ENCODE results near the gene DIP2C. TPM values are rescaled to one million over a fixed set of nuclear protein-coding genes. Genes with fewer than 3 reads are reported as not detected.

Gene DIP2C
- polyA plus RNA-seq, 3 donors: 0.11 TPM; not detected in 2

GRCh38 chr10:661597-662222, 27.8 kb downstream of the DIP2C start:
- no peaks in the 10 kb centered on the region for H3K27me3 ChIP-seq (ENCODE audit: control insufficient read depth in 2 of 2, insufficient read depth in 2 of 2, low read length in 2 of 2)
- H3K27ac Mint-ChIP-seq: no peak overlapping the region
- no peak overlapping the region for H3K4me2 ChIP-seq (replicated peaks; ENCODE audit: extremely low read depth, low read length, poor library complexity, severe bottlenecking)
- no peak overlapping the region for H3K27ac ChIP-seq (ENCODE audit: low read depth in 1 of 2, low read length in 2 of 2)
- no peak overlapping the region for H3K9ac ChIP-seq (ENCODE audit: insufficient read depth, low read length, poor library complexity, severe bottlenecking)
- H3K9me3 Mint-ChIP-seq: peaks cover 0 to 2% (median 0%) of the 10 kb centered on the region in 7 donors
- H3K36me3 Mint-ChIP-seq: no peaks in the 10 kb centered on the region
- no peak for TF ChIP-seq CTCF (IDR thresholded peaks at IDR 0.05)
- peaks cover 9 to 11% (median 10%) of the 10 kb centered on the region in 3 donors for H3K27me3 Mint-ChIP-seq (ENCODE audit: low read depth in 3 of 3)
- no peak overlapping the region for H3K4me3 ChIP-seq (replicated peaks in 1 of 3; ENCODE audit: low read depth in 2 of 3, low read length in 3 of 3)
- no peaks in the 10 kb centered on the region for H3K4me1 ChIP-seq (ENCODE audit: control insufficient read depth in 1 of 2, insufficient read depth in 2 of 2, low read length in 2 of 2)
- H3K9me3 ChIP-seq (replicated peaks in 1 of 2; ENCODE audit: control insufficient read depth in 1 of 2, insufficient read depth in 1 of 2, low read length in 2 of 2): no peaks in the 10 kb centered on the region
- H3K36me3 ChIP-seq (replicated peaks in 1 of 2; ENCODE audit: control insufficient read depth in 1 of 2, insufficient read depth in 2 of 2, low read length in 2 of 2): no peaks in the 10 kb centered on the region
- no peak overlapping the region for H3K4me3 Mint-ChIP-seq
- intact Hi-C loops (cut with micrococcal nuclease): no loop called here
- H2AFZ ChIP-seq (ENCODE audit: insufficient read depth, low read depth, low read length, poor library complexity, severe bottlenecking): no peak overlapping the region
- H4K20me1 ChIP-seq (ENCODE audit: insufficient read depth, low read length): no peaks in the 10 kb centered on the region
- no peaks in the 10 kb centered on the region for H3K4me1 Mint-ChIP-seq
- DNase-seq: no peak
- H3K79me2 ChIP-seq (ENCODE audit: insufficient read depth, low read length): no peaks in the 10 kb centered on the region
- 92% methylated on average over 15 of the region's 16 CpGs for WGBS (ENCODE audit: insufficient coverage)

GRCh38 chr10:660970-661596, 28.4 kb downstream of the DIP2C start:
- no peak for TF ChIP-seq CTCF (IDR thresholded peaks at IDR 0.05)
- WGBS (ENCODE audit: insufficient coverage): 93% methylated on average over 14 of the region's 14 CpGs
- H3K27ac Mint-ChIP-seq: no peak overlapping the region

More at GRCh38 chr10:660970-661596, 28.4 kb downstream of the DIP2C start:
- Histone ChIP-seq H4K20me1 (ENCODE audit: insufficient read depth, low read length) (no peaks in the 10 kb centered on the region), H3K4me3 (replicated peaks in 1 of 3; ENCODE audit: low read depth in 2 of 3, low read length in 3 of 3) (no peak overlapping the region), H2AFZ (ENCODE audit: insufficient read depth, low read depth, low read length, poor library complexity, severe bottlenecking) (no peak overlapping the region), H3K4me2 (replicated peaks; ENCODE audit: extremely low read depth, low read length, poor library complexity, severe bottlenecking) (no peak overlapping the region), H3K79me2 (ENCODE audit: insufficient read depth, low read length) (no peaks in the 10 kb centered on the region), H3K4me1 (ENCODE audit: control insufficient read depth in 1 of 2, insufficient read depth in 2 of 2, low read length in 2 of 2) (no peaks in the 10 kb centered on the region), H3K27ac (ENCODE audit: low read depth in 1 of 2, low read length in 2 of 2) (no peak overlapping the region), H3K9me3 (replicated peaks in 1 of 2; ENCODE audit: control insufficient read depth in 1 of 2, insufficient read depth in 1 of 2, low read length in 2 of 2) (no peaks in the 10 kb centered on the region), H3K9ac (ENCODE audit: insufficient read depth, low read length, poor library complexity, severe bottlenecking) (no peak overlapping the region), H3K27me3 (ENCODE audit: control insufficient read depth in 2 of 2, insufficient read depth in 2 of 2, low read length in 2 of 2) (no peaks in the 10 kb centered on the region), H3K36me3 (replicated peaks in 1 of 2; ENCODE audit: control insufficient read depth in 1 of 2, insufficient read depth in 2 of 2, low read length in 2 of 2) (no peaks in the 10 kb centered on the region)
- Mint-ChIP-seq H3K36me3 (no peaks in the 10 kb centered on the region), H3K27me3 (ENCODE audit: low read depth in 3 of 3) (peaks cover 9 to 11% (median 10%) of the 10 kb centered on the region in 3 donors), H3K9me3 (peaks cover 0 to 2% (median 0%) of the 10 kb centered on the region in 7 donors), H3K4me1 (no peaks in the 10 kb centered on the region), H3K4me3 (no peak overlapping the region)
- intact Hi-C loops (cut with micrococcal nuclease): no loop called here
- DNase-seq: no peak

Data from CD14-positive monocyte (primary cell).